ENCODE measurements around the gene MAGI3.

DNA sequence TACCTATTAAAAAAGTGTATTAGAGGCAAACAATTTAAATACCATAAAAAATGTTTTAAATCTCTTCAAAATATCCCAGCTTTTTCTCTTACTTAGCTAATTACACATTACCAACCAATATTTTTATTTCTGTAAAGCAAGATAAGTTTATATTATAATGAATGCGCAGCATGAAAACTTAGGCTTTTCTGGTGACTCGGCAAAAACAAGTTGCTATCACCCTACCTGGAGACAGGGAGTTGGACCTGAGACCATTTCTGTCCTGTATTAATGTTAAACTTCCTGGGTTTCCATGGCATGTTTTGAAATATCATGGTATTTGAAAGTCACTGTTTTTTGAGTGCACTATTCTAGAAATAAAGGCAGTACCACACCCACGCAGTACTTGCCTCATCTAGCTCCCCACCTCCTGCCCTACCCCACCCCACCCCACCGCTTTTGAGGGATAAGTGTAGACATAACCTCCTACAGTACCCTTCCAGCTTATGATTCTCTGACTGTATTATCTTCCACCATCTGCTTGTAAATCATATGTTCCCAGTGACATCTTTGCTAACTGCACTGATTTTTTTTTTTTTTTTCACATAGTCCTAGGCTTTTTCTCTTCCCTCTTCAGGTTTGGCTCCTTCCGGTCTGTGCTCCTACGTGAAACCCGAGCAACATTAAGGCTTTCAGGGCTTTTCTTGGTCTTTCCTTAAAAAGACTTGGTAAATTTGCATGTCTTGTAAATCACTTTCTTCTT is 291.5 kb downstream of the MAGI3 start:
- no peak for TF ChIP-seq POLR2A (IDR thresholded peaks at IDR 0.05; ENCODE audit: low read length)
- TF ChIP-seq CTCF (IDR thresholded peaks at IDR 0.05), result no peak
- no peak for TF ChIP-seq MAX (IDR thresholded peaks at IDR 0.05)
- TF ChIP-seq, protein P1, sequence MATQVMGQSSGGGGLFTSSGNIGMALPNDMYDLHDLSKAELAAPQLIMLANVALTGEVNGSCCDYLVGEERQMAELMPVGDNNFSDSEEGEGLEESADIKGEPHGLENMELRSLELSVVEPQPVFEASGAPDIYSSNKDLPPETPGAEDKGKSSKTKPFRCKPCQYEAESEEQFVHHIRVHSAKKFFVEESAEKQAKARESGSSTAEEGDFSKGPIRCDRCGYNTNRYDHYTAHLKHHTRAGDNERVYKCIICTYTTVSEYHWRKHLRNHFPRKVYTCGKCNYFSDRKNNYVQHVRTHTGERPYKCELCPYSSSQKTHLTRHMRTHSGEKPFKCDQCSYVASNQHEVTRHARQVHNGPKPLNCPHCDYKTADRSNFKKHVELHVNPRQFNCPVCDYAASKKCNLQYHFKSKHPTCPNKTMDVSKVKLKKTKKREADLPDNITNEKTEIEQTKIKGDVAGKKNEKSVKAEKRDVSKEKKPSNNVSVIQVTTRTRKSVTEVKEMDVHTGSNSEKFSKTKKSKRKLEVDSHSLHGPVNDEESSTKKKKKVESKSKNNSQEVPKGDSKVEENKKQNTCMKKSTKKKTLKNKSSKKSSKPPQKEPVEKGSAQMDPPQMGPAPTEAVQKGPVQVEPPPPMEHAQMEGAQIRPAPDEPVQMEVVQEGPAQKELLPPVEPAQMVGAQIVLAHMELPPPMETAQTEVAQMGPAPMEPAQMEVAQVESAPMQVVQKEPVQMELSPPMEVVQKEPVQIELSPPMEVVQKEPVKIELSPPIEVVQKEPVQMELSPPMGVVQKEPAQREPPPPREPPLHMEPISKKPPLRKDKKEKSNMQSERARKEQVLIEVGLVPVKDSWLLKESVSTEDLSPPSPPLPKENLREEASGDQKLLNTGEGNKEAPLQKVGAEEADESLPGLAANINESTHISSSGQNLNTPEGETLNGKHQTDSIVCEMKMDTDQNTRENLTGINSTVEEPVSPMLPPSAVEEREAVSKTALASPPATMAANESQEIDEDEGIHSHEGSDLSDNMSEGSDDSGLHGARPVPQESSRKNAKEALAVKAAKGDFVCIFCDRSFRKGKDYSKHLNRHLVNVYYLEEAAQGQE (IDR thresholded peaks at IDR 0.05), result no peak
- no peak for TF ChIP-seq SMC3 (IDR thresholded peaks at IDR 0.05)
- TF ChIP-seq RARB (CRISPR knock-in tag; IDR thresholded peaks at IDR 0.05), result no peak
- TF ChIP-seq CBX8 (IDR thresholded peaks at IDR 0.05), result no peak
- no peak for TF ChIP-seq MAZ (IDR thresholded peaks at IDR 0.05; ENCODE audit: borderline replicate concordance, low read depth, low read length)
- no peak for TF ChIP-seq EHMT2 (IDR thresholded peaks at IDR 0.05; ENCODE audit: low read depth)
- TF ChIP-seq EP300 (IDR thresholded peaks at IDR 0.05), result no peak

Measured in A549 (cell line).